ENCODE measurements around the gene SMARCC1. TPM values are rescaled to one million over a fixed set of nuclear protein-coding genes. Genes with fewer than 3 reads are reported as not detected.

Gene SMARCC1
- total RNA-seq, 1 experiment from 2014 or later = 249 TPM

DNA sequence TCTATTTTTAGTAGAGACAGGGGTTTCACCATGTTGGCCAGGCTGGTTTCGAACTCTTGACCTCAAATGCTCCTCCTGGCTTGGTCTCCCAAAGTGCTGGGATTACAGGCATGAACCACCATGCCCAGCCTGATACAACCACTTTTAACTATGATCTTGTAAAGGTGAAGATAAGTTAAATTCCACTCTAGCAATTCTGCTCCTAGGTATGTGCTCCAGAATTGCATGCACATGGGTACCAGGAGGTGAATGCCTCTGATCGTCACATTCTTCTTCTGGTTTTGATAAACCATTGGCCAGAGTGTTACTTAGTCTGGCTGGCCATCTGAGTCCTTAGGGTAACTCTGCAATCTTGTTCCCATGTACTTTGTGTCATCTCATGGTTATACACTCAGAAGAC, 225.3 kb downstream of the SMARCC1 start:
- H3K27ac Mint-ChIP-seq = no peak overlapping the region
- ATAC-seq (no peak), DNase-seq (ENCODE audit: low spot score) (no peak)
- 0 out of 2 replicates have a peak, but pooled peaks cover 2% of the 10 kb centered on the region for H3K36me3 Mint-ChIP-seq
- ChIA-PET CTCF (no interaction called here), POLR2A (interaction anchor here (0.8 kb wide), 1 partner anchor 69 kb away, joined by 3 read pairs; no protein-coding TSS in a partner anchor)
- TF ChIP-seq ZNF396 (CRISPR knock-in tag; IDR thresholded peaks at IDR 0.05; ENCODE audit: borderline replicate concordance) (no peak), KAT7 (CRISPR knock-in tag; IDR thresholded peaks at IDR 0.05; ENCODE audit: borderline replicate concordance) (no peak), ELF4 (CRISPR knock-in tag; IDR thresholded peaks at IDR 0.05; ENCODE audit: low read depth) (no peak), ZNF423 (CRISPR knock-in tag; IDR thresholded peaks at IDR 0.05) (no peak), RELA (CRISPR knock-in tag; IDR thresholded peaks at IDR 0.05; ENCODE audit: borderline replicate concordance) (no peak), OVOL2 (CRISPR knock-in tag; IDR thresholded peaks at IDR 0.05; ENCODE audit: borderline replicate concordance) (no peak), TEAD1 (CRISPR knock-in tag; IDR thresholded peaks at IDR 0.05) (no peak), SP1 (CRISPR knock-in tag; conservative IDR thresholded peaks at IDR 0.05) (no peak), TEAD4 (CRISPR knock-in tag; IDR thresholded peaks at IDR 0.05) (no peak), ZNF671 (CRISPR knock-in tag; IDR thresholded peaks at IDR 0.05) (no peak), JUN (CRISPR knock-in tag; IDR thresholded peaks at IDR 0.05) (no peak), GTF2I (CRISPR knock-in tag; conservative IDR thresholded peaks at IDR 0.05) (no peak), ZBTB21 (CRISPR knock-in tag; IDR thresholded peaks at IDR 0.05; ENCODE audit: borderline replicate concordance) (no peak), ZNF138 (CRISPR knock-in tag; conservative IDR thresholded peaks at IDR 0.05) (no peak), PRRX2 (CRISPR knock-in tag; IDR thresholded peaks at IDR 0.05) (no peak)
- TF ChIP-seq, protein P1, sequence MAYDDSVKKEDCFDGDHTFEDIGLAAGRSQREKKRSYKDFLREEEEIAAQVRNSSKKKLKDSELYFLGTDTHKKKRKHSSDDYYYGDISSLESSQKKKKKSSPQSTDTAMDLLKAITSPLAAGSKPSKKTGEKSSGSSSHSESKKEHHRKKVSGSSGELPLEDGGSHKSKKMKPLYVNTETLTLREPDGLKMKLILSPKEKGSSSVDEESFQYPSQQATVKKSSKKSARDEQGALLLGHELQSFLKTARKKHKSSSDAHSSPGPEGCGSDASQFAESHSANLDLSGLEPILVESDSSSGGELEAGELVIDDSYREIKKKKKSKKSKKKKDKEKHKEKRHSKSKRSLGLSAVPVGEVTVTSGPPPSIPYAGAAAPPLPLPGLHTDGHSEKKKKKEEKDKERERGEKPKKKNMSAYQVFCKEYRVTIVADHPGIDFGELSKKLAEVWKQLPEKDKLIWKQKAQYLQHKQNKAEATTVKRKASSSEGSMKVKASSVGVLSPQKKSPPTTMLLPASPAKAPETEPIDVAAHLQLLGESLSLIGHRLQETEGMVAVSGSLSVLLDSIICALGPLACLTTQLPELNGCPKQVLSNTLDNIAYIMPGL (CRISPR knock-in tag; IDR thresholded peaks at IDR 0.05) = no peak
- TF ChIP-seq, protein P2, sequence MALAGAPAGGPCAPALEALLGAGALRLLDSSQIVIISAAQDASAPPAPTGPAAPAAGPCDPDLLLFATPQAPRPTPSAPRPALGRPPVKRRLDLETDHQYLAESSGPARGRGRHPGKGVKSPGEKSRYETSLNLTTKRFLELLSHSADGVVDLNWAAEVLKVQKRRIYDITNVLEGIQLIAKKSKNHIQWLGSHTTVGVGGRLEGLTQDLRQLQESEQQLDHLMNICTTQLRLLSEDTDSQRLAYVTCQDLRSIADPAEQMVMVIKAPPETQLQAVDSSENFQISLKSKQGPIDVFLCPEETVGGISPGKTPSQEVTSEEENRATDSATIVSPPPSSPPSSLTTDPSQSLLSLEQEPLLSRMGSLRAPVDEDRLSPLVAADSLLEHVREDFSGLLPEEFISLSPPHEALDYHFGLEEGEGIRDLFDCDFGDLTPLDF (CRISPR knock-in tag; IDR thresholded peaks at IDR 0.05) = no peak
- TF ChIP-seq, protein P3, sequence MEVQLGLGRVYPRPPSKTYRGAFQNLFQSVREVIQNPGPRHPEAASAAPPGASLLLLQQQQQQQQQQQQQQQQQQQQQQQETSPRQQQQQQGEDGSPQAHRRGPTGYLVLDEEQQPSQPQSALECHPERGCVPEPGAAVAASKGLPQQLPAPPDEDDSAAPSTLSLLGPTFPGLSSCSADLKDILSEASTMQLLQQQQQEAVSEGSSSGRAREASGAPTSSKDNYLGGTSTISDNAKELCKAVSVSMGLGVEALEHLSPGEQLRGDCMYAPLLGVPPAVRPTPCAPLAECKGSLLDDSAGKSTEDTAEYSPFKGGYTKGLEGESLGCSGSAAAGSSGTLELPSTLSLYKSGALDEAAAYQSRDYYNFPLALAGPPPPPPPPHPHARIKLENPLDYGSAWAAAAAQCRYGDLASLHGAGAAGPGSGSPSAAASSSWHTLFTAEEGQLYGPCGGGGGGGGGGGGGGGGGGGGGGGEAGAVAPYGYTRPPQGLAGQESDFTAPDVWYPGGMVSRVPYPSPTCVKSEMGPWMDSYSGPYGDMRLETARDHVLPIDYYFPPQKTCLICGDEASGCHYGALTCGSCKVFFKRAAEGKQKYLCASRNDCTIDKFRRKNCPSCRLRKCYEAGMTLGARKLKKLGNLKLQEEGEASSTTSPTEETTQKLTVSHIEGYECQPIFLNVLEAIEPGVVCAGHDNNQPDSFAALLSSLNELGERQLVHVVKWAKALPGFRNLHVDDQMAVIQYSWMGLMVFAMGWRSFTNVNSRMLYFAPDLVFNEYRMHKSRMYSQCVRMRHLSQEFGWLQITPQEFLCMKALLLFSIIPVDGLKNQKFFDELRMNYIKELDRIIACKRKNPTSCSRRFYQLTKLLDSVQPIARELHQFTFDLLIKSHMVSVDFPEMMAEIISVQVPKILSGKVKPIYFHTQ (CRISPR knock-in tag; IDR thresholded peaks at IDR 0.05) = no peak
- TF ChIP-seq, protein P4, sequence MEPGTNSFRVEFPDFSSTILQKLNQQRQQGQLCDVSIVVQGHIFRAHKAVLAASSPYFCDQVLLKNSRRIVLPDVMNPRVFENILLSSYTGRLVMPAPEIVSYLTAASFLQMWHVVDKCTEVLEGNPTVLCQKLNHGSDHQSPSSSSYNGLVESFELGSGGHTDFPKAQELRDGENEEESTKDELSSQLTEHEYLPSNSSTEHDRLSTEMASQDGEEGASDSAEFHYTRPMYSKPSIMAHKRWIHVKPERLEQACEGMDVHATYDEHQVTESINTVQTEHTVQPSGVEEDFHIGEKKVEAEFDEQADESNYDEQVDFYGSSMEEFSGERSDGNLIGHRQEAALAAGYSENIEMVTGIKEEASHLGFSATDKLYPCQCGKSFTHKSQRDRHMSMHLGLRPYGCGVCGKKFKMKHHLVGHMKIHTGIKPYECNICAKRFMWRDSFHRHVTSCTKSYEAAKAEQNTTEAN (CRISPR knock-in tag; IDR thresholded peaks at IDR 0.05) = no peak
- TF ChIP-seq, protein P5, sequence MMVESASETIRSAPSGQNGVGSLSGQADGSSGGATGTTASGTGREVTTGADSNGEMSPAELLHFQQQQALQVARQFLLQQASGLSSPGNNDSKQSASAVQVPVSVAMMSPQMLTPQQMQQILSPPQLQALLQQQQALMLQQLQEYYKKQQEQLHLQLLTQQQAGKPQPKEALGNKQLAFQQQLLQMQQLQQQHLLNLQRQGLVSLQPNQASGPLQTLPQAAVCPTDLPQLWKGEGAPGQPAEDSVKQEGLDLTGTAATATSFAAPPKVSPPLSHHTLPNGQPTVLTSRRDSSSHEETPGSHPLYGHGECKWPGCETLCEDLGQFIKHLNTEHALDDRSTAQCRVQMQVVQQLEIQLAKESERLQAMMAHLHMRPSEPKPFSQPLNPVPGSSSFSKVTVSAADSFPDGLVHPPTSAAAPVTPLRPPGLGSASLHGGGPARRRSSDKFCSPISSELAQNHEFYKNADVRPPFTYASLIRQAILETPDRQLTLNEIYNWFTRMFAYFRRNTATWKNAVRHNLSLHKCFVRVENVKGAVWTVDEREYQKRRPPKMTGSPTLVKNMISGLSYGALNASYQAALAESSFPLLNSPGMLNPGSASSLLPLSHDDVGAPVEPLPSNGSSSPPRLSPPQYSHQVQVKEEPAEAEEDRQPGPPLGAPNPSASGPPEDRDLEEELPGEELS (CRISPR knock-in tag; IDR thresholded peaks at IDR 0.05) = no peak
- H3K4me3 Mint-ChIP-seq = no peak overlapping the region
- peaks cover 5% of the 10 kb centered on the region; the same call in 1 of the 2 replicates for H3K9me3 Mint-ChIP-seq
- peaks cover 5% of the 10 kb centered on the region for H3K27me3 Mint-ChIP-seq (ENCODE audit: low read depth)
- no peaks in the 10 kb centered on the region for H3K4me1 Mint-ChIP-seq
